PC-3 (cell line): Measurements from ENCODE around the gene SPARC. TPM values are rescaled to one million over a fixed set of nuclear protein-coding genes. Genes with fewer than 3 reads are reported as not detected.

ENCODE experiments used
- ATAC-seq: fragments of 200-7000 bp; cut with Tn5 transposase; 2 replicates; pipeline ENCODE4 v1.9.1; 2020; ENCODE audit warnings: mild to moderate bottlenecking, moderate library complexity
- BruUV-seq: library from RNA; stranded (reverse); fragments of 400-500 nt; replicated peaks from 2 replicates; lab custom pipeline; 2021; lab: Mats Ljungman, UMichigan
- CTCF ChIA-PET: fragments of 300-600 bp; sonication (Branson Sonifier 250); formaldehyde crosslinking; loops from one replicate; lab custom pipeline; 2022; ENCODE audit warnings: antibody characterized with exemption; lab: Charles Lee
- POLR2A ChIA-PET: fragments of 300-600 bp; sonication (Branson Sonifier 250); formaldehyde crosslinking; loops from one replicate; lab custom pipeline; 2022; ENCODE audit warnings: antibody characterized with exemption; ENCODE audit not compliant: unreplicated experiment; lab: Charles Lee
- DNase-seq: peaks from one replicate; pipeline ENCODE4 v3.0.0-alpha.2; 2015
- H2AFZ ChIP-seq: fragments of 300-600 bp; sonication (generic); 2 replicates; pipeline ENCODE4 v1.6.0; 2016; ENCODE audit warnings: antibody characterized with exemption, low read length
- H3F3A ChIP-seq: fragments of 300-600 bp; sonication (generic); one replicate; pipeline ENCODE4 v1.6.0; 2017; ENCODE audit warnings: antibody characterized with exemption, low read length, control low read depth, mild to moderate bottlenecking; ENCODE audit not compliant: unreplicated experiment
- H3K27ac ChIP-seq: fragments of 300-600 bp; sonication (generic); 2 replicates; pipeline ENCODE4 v1.5.1; 2016; ENCODE audit warnings: mild to moderate bottlenecking, low read length
- H3K27me3 ChIP-seq: fragments of 300-600 bp; sonication (generic); 2 replicates; pipeline ENCODE4 v1.6.1; 2016; ENCODE audit warnings: low read length, mixed read lengths
- H3K36me3 ChIP-seq: fragments of 300-600 bp; sonication (generic); 2 replicates; pipeline ENCODE4 v1.6.1; 2016; ENCODE audit warnings: low read depth, mixed run types, low read length, mixed read lengths
- H3K4me1 ChIP-seq: fragments of 300-600 bp; sonication (generic); 2 replicates; pipeline ENCODE4 v1.5.1; 2016; ENCODE audit warnings: low read length; ENCODE audit not compliant: insufficient read depth
- H3K4me2 ChIP-seq: fragments of 300-600 bp; sonication (generic); 2 replicates; pipeline ENCODE4 v1.6.0; 2016; ENCODE audit warnings: low read length
- H3K4me3 ChIP-seq: fragments of 300-600 bp; sonication (generic); 2 replicates; pipeline ENCODE4 v1.5.1; 2016; ENCODE audit warnings: mild to moderate bottlenecking, low read length, mixed read lengths
- H3K79me2 ChIP-seq: fragments of 300-600 bp; sonication (generic); 2 replicates; pipeline ENCODE4 v1.6.1; 2017; ENCODE audit warnings: low read length, mixed read lengths
- H3K9ac ChIP-seq: fragments of 300-600 bp; sonication (generic); 2 replicates; pipeline ENCODE4 v1.6.0; 2016; ENCODE audit warnings: mild to moderate bottlenecking, low read length
- H3K9me2 ChIP-seq: fragments of 300-600 bp; sonication (generic); replicated peaks from 2 replicates; pipeline ENCODE4 v1.6.1; 2016; ENCODE audit warnings: mixed run types, low read length, mixed read lengths
- H3K9me3 ChIP-seq: fragments of 300-600 bp; sonication (generic); 2 replicates; pipeline ENCODE4 v1.6.1; 2016; ENCODE audit warnings: low read length, mixed read lengths
- H4K20me1 ChIP-seq: fragments of 300-600 bp; sonication (generic); 2 replicates; pipeline ENCODE4 v1.6.1; 2016; ENCODE audit warnings: low read length, mixed read lengths
- CTCF ChIP-seq: fragments of 300-600 bp; sonication (generic); conservative IDR thresholded peaks from 2 replicates; pipeline ENCODE4 v1.5.1; 2017; ENCODE audit warnings: antibody characterized with exemption, low read depth, mild to moderate bottlenecking, low read length
- EZH2 ChIP-seq: fragments of 300-600 bp; sonication (generic); IDR thresholded peaks from one replicate; pipeline ENCODE4 v1.6.1; 2017; ENCODE audit warnings: antibody characterized with exemption, mild to moderate bottlenecking, low read length; ENCODE audit not compliant: unreplicated experiment
- EZH2phosphoT487 ChIP-seq: fragments of 300-600 bp; sonication (generic); IDR thresholded peaks from 2 replicates; pipeline ENCODE4 v1.6.1; 2018; ENCODE audit warnings: mild to moderate bottlenecking, antibody characterized with exemption, low read length, borderline replicate concordance
- intact Hi-C: fragments of 100-400 bp; cut with micrococcal nuclease; formaldehyde crosslinking; loops from 2 replicates; pipeline ENCODE4 v1.9.0; 2023
- total RNA-seq: library from RNA; depleted of rRNA; stranded (reverse); fragments of >200 nt; gene quantifications from 2 replicates; pipeline ENCODE4 v1.2.3, GENCODE V29; 2014

Gene SPARC
- total RNA-seq, 1 experiment from 2014 or later: 2.7 TPM

GRCh38 chr5:151646334-151646733, 40.4 kb downstream of the SPARC start:
- no peaks in the 10 kb centered on the region for H3K9me3 ChIP-seq
- no peak overlapping the region for H3K9ac ChIP-seq
- DNase-seq (peak; percentile 35), ATAC-seq (no peak)
- H3F3A ChIP-seq: no peaks in the 10 kb centered on the region
- H2AFZ ChIP-seq: no peak overlapping the region
- H3K4me2 ChIP-seq: no peak overlapping the region
- ChIA-PET CTCF (no interaction called here), POLR2A (no interaction called here)
- no peak overlapping the region for H3K4me3 ChIP-seq
- TF ChIP-seq EZH2: no peak
- no peak for TF ChIP-seq EZH2phosphoT487
- no peak for TF ChIP-seq CTCF
- no TSS peak for BruUV-seq
- no peaks in the 10 kb centered on the region for H3K79me2 ChIP-seq
- intact Hi-C loops: no loop called here
- H3K4me1 ChIP-seq: peaks cover 17% of the 10 kb centered on the region; the same call in 1 of the 2 replicates
- no peaks in the 10 kb centered on the region for H4K20me1 ChIP-seq
- H3K27ac ChIP-seq: no peak overlapping the region
- no peaks in the 10 kb centered on the region for H3K9me2 ChIP-seq
- no peaks in the 10 kb centered on the region for H3K36me3 ChIP-seq
- no peaks in the 10 kb centered on the region for H3K27me3 ChIP-seq

GRCh38 chr5:151643388-151643787, 43.3 kb downstream of the SPARC start:
- Histone ChIP-seq H3K9me2 (no peaks in the 10 kb centered on the region), H3K27ac (no peak overlapping the region), H3K4me1 (peaks cover 17% of the 10 kb centered on the region; the same call in 1 of the 2 replicates), H4K20me1 (no peaks in the 10 kb centered on the region), H3K9ac (no peak overlapping the region), H3F3A (no peaks in the 10 kb centered on the region), H3K36me3 (no peaks in the 10 kb centered on the region), H2AFZ (no peak overlapping the region), H3K4me2 (no peak overlapping the region), H3K4me3 (no peak overlapping the region), H3K79me2 (no peaks in the 10 kb centered on the region), H3K9me3 (no peaks in the 10 kb centered on the region), H3K27me3 (peaks cover 4% of the 10 kb centered on the region; the same call in 1 of the 2 replicates)
- no peak for DNase-seq
- no peak for ATAC-seq
- TF ChIP-seq EZH2 (no peak), EZH2phosphoT487 (no peak), CTCF (no peak)
- CTCF ChIA-PET: no interaction called here
- no TSS peak for BruUV-seq
- intact Hi-C loops: no loop called here
- POLR2A ChIA-PET: no interaction called here

- H3K9me3 ChIP-seq: no peaks in the 10 kb centered on the region
- DNase-seq: no peak
- H2AFZ ChIP-seq: no peak overlapping the region
- no peaks in the 10 kb centered on the region for H3F3A ChIP-seq
- no peak overlapping the region for H3K4me3 ChIP-seq
- H3K27ac ChIP-seq: no peak overlapping the region
- CTCF ChIA-PET: no interaction called here
- no peaks in the 10 kb centered on the region for H4K20me1 ChIP-seq
- H3K79me2 ChIP-seq: no peaks in the 10 kb centered on the region
- BruUV-seq: no TSS peak
- TF ChIP-seq EZH2 (no peak), EZH2phosphoT487 (no peak), CTCF (no peak)
- H3K9me2 ChIP-seq: no peaks in the 10 kb centered on the region
- no peak overlapping the region for H3K9ac ChIP-seq
- ATAC-seq: no peak
- H3K27me3 ChIP-seq: peaks cover 10% of the 10 kb centered on the region
- H3K4me2 ChIP-seq: no peak overlapping the region
- intact Hi-C loops: no loop called here
- POLR2A ChIA-PET: no interaction called here
- H3K36me3 ChIP-seq: no peaks in the 10 kb centered on the region
- H3K4me1 ChIP-seq: peaks cover 12% of the 10 kb centered on the region; the same call in 1 of the 2 replicates
Observed at GRCh38 chr5:151642472-151643140, 44.1 kb downstream of the SPARC start.
